ENCODE data around the gene AQP9.

Gene AQP9

DNA sequence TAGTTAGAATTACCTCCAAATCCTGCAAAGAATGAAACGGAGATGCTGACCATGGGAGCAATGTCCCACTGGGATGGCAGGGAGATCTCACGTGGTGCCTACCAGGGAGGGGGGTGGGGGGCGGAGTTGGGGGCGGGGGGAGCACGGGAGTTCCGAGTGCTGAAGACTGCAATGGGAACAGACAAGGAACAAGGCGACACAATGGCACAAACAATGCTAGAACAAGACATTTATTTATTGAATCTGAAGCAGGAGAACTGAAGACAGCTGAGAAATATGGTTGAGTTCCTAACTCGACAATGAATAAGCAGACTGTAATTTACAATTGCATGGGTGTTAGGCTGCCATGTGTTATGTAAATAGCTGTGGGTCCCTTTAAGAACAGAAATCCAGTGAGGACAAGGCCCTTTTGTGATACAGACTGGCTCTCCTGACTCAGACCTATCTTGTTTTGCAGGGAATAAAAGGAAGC, 91.2 kb downstream of the AQP9 start:
- no peak for ATAC-seq
- no peak for TF ChIP-seq POU6F1 (CRISPR knock-in tag; IDR thresholded peaks at IDR 0.05; ENCODE audit: borderline replicate concordance, low read depth)
- no peak for TF ChIP-seq ZC3H10 (CRISPR knock-in tag; IDR thresholded peaks at IDR 0.05)
- no peak for TF ChIP-seq ZNF565 (CRISPR knock-in tag; conservative IDR thresholded peaks at IDR 0.05; ENCODE audit: low read depth)
- no peak for TF ChIP-seq CREB5 (CRISPR knock-in tag; IDR thresholded peaks at IDR 0.05; ENCODE audit: low read depth)
- TF ChIP-seq PATZ1 (CRISPR knock-in tag; IDR thresholded peaks at IDR 0.05; ENCODE audit: borderline replicate concordance): no peak
- no peak for TF ChIP-seq OSR1 (CRISPR knock-in tag; IDR thresholded peaks at IDR 0.05)

DNA sequence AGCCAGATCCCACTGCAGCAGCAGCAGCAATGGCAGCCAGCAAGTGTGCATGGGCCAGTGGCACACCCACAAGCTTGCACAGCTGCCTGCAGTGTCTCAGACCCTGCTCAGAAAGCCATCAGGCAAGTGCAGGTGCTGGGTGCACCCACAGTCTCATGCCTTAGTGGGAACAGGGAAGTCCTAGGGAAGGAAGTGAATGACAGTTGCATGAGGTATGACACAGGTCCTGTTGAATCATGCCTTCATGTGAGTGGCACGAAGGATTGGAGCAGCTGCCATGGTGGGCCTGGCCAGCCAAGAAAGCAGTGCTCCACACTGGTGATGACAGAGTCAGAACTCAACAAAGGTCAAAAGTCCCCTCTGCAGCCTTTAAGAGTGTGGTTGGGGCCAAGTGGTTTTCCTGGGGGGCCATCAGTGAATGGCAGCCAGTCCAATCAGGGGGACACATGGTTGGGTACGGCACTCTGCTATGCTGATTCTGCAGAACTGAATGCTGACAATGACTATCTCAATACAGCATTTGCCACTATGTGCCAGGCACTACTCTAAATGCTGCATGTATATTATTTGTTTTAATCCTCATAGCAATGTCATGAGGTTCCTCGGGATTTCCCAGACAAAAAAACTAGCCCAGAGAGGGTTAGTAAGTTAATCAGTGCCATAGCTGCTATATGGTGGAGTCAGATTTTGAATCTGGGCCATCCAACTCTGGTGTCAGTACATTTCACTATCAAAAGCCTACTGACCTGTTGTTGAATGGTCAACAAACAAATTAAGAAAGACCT, 94.3 kb downstream of the AQP9 start:
- no peak for TF ChIP-seq ZFP30 (CRISPR knock-in tag; IDR thresholded peaks at IDR 0.05)
- no peak for TF ChIP-seq TSHZ2 (CRISPR knock-in tag; IDR thresholded peaks at IDR 0.05)
- TF ChIP-seq POU6F1 (CRISPR knock-in tag; IDR thresholded peaks at IDR 0.05; ENCODE audit: borderline replicate concordance, low read depth): no peak
- no peak for TF ChIP-seq PPARA (CRISPR knock-in tag; IDR thresholded peaks at IDR 0.05; ENCODE audit: borderline replicate concordance)
- no peak for TF ChIP-seq ZNF565 (CRISPR knock-in tag; conservative IDR thresholded peaks at IDR 0.05; ENCODE audit: low read depth)
- TF ChIP-seq TCF4 (CRISPR knock-in tag; IDR thresholded peaks at IDR 0.05; ENCODE audit: borderline replicate concordance): no peak
- no peak for TF ChIP-seq CREB5 (CRISPR knock-in tag; IDR thresholded peaks at IDR 0.05; ENCODE audit: low read depth)
- TF ChIP-seq ESRRG (CRISPR knock-in tag; IDR thresholded peaks at IDR 0.05): no peak
- TF ChIP-seq PATZ1 (CRISPR knock-in tag; IDR thresholded peaks at IDR 0.05; ENCODE audit: borderline replicate concordance): no peak
- TF ChIP-seq CSRNP3 (CRISPR knock-in tag; IDR thresholded peaks at IDR 0.05): no peak
- TF ChIP-seq CSDC2 (CRISPR knock-in tag; IDR thresholded peaks at IDR 0.05): no peak
- TF ChIP-seq SNAI2 (CRISPR knock-in tag; IDR thresholded peaks at IDR 0.05): no peak
- no peak for TF ChIP-seq OSR1 (CRISPR knock-in tag; IDR thresholded peaks at IDR 0.05)
- TF ChIP-seq ZC3H10 (CRISPR knock-in tag; IDR thresholded peaks at IDR 0.05): no peak
- no peak for ATAC-seq
